ENCODE data around the gene INTS7.
"Not testable (repeated sequence)": the region's sequence is repeated elsewhere in the genome, so short reads cannot be mapped to it uniquely, and the experiment has no call there.

INTS7 gene

GRCh38 chr1:212030936-212031528 is 4.3 kb downstream of the INTS7 start:
- peak; percentile 87 for DNase-seq (ENCODE audit: low read depth, low spot score)
- POLR2A ChIA-PET, result no interaction called here
- no peak overlapping the region for H3K4me3 ChIP-seq (ENCODE audit: low read depth, low read length)
- CTCF ChIA-PET, result interaction anchor here (0.8 to 6.6 kb wide), 12 partner anchors 9 to 425 kb away, joined by 3 to 254 read pairs (median 6); partner anchors contain the start of gene NEK2
- TF ChIP-seq CTCF (IDR thresholded peaks at IDR 0.05; ENCODE audit: insufficient read depth, low read length, missing control alignments), result no peak

- H3K4me3 ChIP-seq (ENCODE audit: low read depth, low read length); POLR2A ChIA-PET; DNase-seq (ENCODE audit: low read depth, low spot score): not testable (repeated sequence)
- CTCF ChIA-PET, result interaction anchor here (0.8 to 3.9 kb wide), 9 partner anchors 7 to 429 kb away, joined by 3 to 25 read pairs (median 6); partner anchors contain the start of genes DTL and INTS7
Measured at GRCh38 chr1:212027727-212028126, 7.6 kb downstream of the INTS7 start.

- H3K4me3 ChIP-seq (ENCODE audit: low read depth, low read length), result no peak overlapping the region
- POLR2A ChIA-PET, result no interaction called here
- CTCF ChIA-PET, result interaction anchor here (1.1 to 4.0 kb wide), 3 partner anchors 10 to 44 kb away, joined by 3 to 37 read pairs (median 5); partner anchors contain the start of genes DTL and INTS7
- no peak for DNase-seq (ENCODE audit: low read depth, low spot score)
- no peak for TF ChIP-seq CTCF (IDR thresholded peaks at IDR 0.05; ENCODE audit: insufficient read depth, low read length, missing control alignments)
Measured at GRCh38 chr1:212024469-212025149, 10.7 kb downstream of the INTS7 start.

- DNase-seq (ENCODE audit: low read depth, low spot score); H3K4me3 ChIP-seq (ENCODE audit: low read depth, low read length); POLR2A ChIA-PET: not testable (repeated sequence)
- CTCF ChIA-PET, result interaction anchor here (1.1 to 4.0 kb wide), 4 partner anchors 10 to 37 kb away, joined by 3 to 37 read pairs (median 11); partner anchors contain the start of genes DTL and INTS7
Measured at GRCh38 chr1:212022908-212023307, 12.4 kb downstream of the INTS7 start.

GRCh38 chr1:212021563-212021962 is 13.8 kb downstream of the INTS7 start:
- ChIA-PET POLR2A (no interaction called here), CTCF (interaction anchor here (1.0 to 4.0 kb wide), 6 partner anchors 9 to 341 kb away, joined by 3 to 37 read pairs (median 4); partner anchors contain the start of genes DTL and INTS7)
- no peak overlapping the region for H3K4me3 ChIP-seq (ENCODE audit: low read depth, low read length)
- DNase-seq (ENCODE audit: low read depth, low spot score), result no peak
- no peak for TF ChIP-seq CTCF (IDR thresholded peaks at IDR 0.05; ENCODE audit: insufficient read depth, low read length, missing control alignments)

GRCh38 chr1:212020975-212021374 is 14.4 kb downstream of the INTS7 start:
- DNase-seq (ENCODE audit: low read depth, low spot score), result no peak
- POLR2A ChIA-PET, result no interaction called here
- H3K4me3 ChIP-seq (ENCODE audit: low read depth, low read length), result no peak overlapping the region
- no peak for TF ChIP-seq CTCF (IDR thresholded peaks at IDR 0.05; ENCODE audit: insufficient read depth, low read length, missing control alignments)
- CTCF ChIA-PET, result interaction anchor here (1.4 to 4.0 kb wide), 4 partner anchors 8 to 323 kb away, joined by 4 to 37 read pairs (median 11); partner anchors contain the start of genes DTL and INTS7

- ChIA-PET POLR2A (no interaction called here), CTCF (interaction anchor here (1.2 to 3.3 kb wide), 14 partner anchors 8 to 442 kb away, joined by 3 to 53 read pairs (median 6); partner anchors contain the start of genes DTL and INTS7)
- no peak overlapping the region for H3K4me3 ChIP-seq (ENCODE audit: low read depth, low read length)
- DNase-seq (ENCODE audit: low read depth, low spot score), result no peak
- TF ChIP-seq CTCF (IDR thresholded peaks at IDR 0.05; ENCODE audit: insufficient read depth, low read length, missing control alignments), result no peak
Measured at GRCh38 chr1:212013672-212014071, 21.7 kb downstream of the INTS7 start.
